ENCODE results near the gene PTPRG.

DNA sequence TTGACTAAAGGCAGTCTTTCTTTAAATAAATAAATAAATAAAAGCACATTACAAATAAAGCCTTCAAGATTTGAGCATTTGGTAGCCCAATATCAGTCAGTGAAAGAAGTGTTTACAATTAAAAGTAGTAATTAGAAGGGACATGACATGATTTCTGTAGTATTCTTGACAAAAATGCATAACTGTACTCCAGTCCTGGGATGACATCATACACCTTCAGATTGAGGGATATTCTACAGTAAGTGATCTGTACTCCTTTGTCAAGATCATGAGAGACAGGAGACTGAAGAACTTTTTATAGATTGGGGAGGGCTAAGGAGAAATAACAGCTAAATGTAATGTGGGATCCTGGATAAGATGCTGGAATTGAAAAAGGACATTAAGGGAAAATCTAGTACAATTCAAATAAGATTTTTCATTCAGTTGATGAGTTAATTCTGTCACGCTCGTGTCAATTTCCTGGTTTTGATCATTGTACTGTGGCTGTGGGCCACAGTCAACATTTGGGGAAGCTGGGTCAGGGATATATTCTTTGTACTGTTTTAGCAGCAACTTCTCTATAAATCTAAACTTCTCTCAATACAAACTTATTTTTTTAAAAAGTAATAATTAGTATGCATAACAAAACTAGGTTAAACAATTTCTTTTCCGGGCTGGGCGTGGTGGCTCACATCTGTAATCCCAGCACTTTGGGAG is 314.8 kb downstream of the PTPRG start:
- TF ChIP-seq EZH2phosphoT487 (IDR thresholded peaks at IDR 0.05; ENCODE audit: insufficient read depth, low read depth): no peak
- TF ChIP-seq EZH2 (IDR thresholded peaks at IDR 0.05; ENCODE audit: insufficient read depth, poor library complexity, severe bottlenecking): no peak

Measured in GM23248 (cell line).